Left forelimb (tissue), 1 donor: ENCODE measurements around the gene PRKD1.

Experiments used
- DNase-seq: peaks from one replicate; pipeline ENCODE4 v3.0.0-alpha.2; 2018; ENCODE audit warnings: low spot score

Gene PRKD1

DNA sequence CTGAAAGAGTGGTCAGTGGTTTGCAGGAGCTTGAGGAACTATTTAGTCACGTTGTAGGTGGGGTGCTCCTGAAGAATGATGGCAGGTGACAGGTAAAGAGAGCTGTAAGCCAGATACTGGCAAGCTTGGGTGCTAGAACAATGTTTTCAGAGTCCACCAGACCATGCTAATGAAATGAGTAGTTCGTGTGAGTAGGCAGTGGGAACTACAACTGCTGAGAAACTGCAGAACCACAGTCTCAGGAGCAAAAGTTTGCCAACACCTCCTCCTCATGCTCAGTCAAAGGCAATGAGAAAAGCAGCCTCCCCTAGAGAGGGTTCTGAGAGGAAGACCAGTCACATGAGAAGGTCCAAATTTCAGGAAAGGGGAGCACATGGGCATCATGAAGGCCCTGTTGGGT is 91.3 kb downstream of the PRKD1 start:
- no peak for DNase-seq

DNA sequence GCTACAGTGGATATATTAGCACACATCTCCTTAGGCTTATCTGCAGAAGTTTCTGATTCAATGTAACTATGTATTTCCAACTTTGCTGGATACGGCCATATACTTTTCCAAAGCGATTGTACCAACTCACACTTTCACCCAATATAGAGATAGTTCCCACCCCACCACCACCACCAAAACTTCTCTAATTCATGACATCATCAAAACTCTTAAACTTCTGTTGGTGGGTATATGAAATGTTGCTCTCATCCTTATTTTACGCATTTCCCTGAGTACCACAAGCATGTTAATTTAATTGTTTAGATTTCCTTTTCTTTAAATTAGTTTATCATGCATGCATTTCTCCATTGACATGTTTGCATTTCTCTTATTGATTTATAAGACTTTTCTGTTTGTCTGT is 95.6 kb downstream of the PRKD1 start:
- no peak for DNase-seq

DNA sequence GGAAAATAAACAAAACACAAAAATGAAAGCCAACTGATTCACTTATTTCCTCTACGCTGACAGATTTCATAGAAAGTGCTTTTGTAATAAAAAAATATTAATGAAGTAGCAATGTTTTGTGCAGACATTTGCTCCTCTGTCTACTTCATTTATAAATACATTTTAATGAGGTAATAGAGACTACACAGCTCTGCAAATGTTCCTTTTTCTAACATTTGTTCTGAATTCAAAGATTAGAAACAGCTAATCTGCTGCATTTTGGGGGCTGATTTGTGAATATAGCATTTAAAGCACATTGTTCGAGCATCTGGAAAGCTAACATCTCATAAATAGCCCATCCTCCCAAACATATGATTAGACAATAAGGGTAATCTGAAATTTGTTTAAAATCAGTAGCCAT is 97.8 kb downstream of the PRKD1 start:
- no peak for DNase-seq

DNA sequence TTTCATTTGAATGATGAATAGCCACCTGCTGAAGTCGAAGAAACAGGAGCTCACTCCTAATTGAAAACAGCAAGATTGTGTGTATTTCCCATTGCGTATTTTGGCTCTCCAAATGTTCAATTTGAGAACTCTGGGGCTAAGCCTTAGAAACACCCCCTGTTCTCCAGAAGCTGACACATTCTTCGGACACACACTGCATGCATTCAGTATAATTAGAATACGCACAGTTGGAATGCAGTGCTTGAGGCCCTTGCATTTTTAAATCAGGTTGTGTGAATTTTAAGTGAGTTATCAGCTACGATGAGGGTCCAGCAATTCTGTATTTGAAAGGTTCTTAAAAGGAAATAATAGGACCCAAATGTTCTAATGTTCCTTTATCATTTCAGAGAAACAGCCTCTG is 103.8 kb downstream of the PRKD1 start:
- DNase-seq = no peak

DNA sequence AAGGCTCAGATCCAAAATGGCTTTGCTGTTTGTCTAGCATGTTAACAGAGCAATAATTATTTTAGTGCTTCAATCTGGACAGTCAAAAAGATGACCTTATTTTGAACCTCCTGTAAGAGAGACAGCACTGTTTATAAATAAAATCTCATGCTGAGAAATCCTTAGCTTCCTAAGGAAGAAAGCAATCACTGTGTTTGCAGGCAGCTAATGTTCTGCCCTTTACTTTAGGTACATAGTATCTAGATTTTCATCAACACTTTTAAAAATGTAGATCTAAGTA is 105.3 kb downstream of the PRKD1 start:
- no peak for DNase-seq

DNA sequence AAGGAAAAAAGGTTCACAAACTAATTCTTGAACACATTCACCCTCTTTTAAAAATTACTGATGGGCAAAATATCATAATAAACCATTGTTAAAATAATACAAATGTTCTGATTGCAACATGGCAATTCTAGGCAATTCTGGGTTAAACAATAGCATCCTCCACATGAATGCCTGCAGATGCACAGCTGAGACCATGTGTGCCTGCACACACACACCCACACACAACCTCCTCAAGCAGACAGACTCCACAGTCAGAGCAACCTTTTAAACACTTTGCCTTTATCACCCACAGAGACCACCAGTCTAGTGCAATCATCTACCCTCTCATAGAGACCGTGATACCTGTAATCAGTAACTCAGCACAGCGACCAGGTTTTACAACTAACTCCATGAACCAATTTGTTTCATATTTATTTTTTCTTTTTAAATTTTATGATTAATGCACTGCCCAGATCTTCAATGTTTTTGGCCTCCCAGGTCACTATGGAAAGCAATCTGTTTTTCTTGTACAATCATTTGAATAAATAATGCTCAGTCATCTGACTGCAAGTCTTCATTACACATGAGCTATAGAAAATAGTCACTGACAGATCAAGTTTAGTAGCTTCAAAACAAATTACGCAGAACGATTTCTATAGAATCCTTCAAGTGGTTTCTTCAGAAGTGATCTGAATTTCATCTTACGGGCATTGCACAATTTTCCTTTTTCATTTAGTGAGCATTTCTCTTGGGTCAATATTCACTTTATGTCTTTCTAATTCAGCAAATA is 105.8 kb downstream of the PRKD1 start:
- no peak for DNase-seq

DNA sequence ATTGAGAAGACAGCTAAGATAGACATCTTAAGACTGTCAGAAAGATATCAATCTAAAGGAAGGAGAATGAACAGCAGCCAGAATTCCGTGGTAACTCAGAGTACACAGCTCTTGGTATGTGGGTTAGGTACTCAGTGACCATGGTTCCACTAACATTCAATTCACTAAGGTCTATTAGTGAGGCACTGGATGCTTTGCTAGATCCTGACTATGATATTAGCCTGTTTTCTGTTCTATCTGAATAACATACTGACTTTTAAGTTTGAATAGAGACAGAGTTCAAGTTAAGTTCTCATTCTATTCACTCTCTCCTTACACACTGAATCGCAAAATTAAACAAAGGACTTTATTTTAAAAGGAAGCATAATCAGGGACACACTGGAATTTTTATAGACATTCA is 106.4 kb downstream of the PRKD1 start:
- DNase-seq = no peak

DNA sequence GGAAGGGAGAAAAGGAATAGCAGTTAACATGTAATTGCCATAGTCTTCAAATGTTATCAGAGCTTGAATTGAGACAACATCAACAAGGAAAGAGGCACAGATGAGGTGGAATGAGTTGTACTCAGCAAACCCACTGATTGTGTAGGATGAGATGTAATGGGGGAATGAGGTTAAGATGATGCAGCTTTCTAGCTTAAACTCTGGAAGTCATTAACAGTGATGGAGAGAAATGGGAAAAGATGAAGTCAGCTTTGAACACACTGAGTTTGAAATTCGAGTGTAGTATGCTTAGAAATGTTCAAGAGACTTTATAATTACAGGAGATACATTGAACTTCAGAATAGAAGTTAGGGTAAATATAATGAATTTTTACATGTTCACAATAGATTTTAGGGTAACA is 106.9 kb downstream of the PRKD1 start:
- no peak for DNase-seq

DNA sequence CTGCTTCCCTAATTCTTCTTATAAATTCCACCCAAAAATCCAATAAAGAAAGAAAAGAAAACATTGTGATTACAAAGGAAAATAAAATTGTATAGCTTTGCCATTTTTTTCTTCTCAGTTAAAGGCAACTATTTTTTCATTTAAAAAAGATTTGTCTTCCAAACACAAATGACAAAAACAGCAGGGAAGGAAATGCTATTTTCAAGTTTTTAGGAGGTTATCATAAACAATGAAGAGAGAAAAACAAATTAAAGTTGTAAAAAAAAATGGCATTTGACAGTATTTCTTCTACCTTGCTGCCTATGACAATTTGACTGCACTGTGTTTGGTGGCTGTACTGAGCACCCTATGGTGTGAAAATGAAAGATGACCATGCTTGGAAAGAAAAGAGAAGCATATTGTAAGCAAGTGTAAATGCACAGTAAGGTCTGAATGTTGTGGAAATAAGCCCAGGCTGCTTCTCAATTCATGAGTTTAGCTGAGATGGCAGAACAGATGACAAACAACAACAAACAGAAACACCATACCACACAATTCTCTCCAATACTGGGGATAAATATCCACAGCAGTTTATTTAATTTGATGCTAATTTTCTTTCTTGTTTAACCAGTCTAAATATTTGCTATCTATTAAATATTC is 109.8 kb downstream of the PRKD1 start:
- DNase-seq = no peak

DNA sequence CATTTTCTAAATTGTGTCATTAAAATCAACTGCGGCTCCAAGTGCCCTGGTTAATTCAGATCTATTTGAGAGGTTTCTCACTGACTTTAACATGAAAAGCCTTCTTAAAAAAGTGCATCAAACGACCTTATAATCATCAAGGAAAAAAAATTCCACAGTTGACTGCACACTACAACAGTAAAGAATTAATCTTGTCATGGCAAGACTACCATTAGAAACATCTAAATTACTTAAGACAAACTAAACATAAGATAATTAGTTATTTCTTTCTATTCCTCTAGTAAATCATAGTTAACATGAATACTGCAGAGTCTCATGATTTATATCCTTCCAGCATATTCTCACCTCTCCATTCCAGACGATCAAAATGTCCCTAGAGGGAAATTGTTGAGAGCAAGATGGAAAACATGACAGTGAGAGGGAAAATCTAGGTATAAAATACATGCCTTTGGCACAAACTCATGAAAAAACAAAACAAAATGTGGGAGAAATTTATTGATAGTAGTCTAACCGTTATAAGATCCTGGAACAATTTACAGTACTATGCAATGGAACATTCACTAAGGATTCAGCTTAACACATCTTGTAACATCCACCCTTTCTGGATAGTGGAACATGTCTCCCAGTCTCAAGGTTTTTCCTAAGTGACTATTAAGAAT is 112.5 kb downstream of the PRKD1 start:
- DNase-seq = no peak

DNA sequence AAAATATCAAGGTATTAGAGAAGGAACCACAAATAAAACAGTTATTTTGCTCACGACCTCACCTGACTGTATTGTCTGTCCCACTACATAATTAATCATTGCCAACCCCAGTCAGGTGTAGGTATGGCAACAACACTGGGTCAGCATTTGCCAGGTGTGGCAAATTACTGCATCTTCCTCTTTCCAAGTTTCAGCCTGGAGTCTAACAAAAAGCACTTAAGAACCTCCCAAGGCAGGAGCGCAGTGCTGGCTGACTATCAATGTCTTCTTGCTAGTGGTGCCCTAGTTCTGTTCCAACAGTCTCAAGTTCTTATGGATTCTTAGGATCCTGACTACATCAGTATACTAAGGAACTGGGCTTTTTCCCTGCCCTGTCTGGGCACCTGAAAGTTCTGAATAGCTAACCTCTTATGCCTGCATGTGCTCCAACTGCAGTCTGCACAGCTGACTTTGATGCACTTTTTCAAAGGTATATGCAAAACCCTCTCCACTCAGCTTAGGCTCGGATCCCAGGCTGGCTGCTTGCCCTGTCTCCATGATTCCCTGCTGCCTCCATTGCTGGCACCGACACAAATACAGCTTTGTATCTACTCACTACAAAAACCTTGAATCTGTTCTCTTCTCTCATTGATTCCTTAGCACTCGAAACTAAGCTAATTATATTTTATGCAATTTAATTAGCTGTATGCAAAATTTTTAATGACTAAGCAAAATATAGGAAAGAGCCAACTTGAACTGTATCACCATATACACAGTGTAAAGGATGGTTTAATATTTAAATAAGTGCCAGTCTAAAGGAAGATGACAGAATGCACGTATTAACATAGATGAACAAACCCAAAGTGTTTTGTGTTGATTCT is 113.3 kb downstream of the PRKD1 start:
- DNase-seq = peak; percentile 76

DNA sequence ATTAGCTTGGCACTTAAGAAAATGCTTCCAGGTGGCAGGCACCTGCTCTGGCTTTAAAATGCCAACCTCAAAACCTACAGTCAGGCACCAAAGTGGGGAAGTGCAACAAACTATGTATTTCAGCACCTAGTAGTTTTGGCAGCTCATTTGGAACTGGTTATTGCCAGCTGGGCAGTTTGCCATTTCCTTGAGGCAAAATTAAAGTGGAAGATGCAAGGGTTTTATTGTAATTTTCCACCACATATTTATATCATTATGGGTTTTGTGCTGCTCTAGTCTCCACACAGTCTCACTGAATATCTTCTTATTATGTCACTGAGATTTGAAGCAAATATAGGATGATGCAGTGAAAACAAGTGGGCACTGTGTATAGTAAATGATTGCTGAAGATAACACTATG is 117.0 kb downstream of the PRKD1 start:
- no peak for DNase-seq

DNA sequence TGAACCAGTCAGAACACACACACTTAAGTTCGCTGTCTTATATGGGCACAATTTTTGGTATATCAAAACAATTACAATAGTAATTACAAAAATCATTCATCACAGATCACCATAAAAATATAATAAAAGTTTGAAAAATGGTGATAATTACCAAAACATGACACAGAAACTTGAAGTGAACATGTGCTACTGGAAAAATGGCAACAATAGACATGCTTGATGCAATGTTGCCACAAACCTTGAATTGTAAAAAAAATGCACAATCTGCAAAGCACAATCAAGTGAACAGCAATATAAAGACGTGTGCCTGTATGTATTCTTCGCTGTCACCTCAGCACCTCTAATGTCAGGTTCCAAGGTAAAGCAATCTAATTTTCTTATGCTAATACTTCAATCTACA is 117.6 kb downstream of the PRKD1 start:
- DNase-seq = no peak

DNA sequence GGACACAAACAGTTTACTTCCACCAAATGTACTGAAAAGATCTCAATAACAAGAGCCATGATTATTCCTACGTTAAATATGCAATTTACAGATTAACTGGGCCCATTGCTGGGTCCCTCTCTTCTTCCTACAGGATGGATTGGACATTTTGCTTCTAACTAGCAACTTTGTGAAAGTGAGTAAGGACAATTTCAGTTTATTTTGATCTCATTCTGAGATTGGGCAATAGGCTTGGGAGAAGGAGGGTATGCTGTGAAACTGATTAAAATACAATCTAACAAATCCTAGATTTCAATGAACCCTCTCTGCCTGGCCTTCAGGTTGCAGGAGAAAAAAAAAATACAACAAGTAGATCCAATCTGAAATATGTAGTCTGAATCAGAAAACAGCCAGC is 121.5 kb downstream of the PRKD1 start:
- DNase-seq = no peak

DNA sequence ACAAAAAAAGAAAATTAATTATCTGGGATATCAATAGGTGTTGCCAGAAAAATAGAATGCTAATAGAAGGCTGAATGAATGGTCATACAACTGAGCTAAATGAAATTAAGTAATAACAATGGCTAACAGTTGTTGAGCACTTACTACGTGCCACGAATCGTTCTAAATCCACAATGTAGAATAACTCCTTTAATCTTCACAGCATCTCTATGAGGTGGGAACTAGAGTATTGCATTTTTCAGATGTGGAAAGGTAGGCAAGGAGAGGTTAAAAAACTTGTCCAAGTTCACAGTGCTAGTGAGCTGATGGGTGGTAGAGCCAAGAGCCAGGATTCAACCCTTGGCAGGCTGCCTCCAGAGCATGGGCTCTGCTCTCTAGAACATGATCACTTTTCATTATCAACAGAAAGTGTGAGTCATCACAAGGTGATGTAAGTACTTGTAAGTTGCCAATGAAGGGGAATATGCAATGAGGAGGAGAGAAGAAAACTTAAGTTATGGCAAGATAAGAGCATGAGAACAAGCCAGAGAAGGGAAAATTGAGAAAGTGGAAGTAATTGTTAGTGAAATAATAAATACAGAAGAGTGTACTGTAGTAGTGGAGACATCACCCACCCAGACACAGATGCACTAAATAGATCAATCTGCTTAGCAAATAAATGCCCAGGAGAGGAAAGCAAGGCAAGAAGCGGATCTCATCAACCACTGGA is 122.1 kb downstream of the PRKD1 start:
- no peak for DNase-seq

DNA sequence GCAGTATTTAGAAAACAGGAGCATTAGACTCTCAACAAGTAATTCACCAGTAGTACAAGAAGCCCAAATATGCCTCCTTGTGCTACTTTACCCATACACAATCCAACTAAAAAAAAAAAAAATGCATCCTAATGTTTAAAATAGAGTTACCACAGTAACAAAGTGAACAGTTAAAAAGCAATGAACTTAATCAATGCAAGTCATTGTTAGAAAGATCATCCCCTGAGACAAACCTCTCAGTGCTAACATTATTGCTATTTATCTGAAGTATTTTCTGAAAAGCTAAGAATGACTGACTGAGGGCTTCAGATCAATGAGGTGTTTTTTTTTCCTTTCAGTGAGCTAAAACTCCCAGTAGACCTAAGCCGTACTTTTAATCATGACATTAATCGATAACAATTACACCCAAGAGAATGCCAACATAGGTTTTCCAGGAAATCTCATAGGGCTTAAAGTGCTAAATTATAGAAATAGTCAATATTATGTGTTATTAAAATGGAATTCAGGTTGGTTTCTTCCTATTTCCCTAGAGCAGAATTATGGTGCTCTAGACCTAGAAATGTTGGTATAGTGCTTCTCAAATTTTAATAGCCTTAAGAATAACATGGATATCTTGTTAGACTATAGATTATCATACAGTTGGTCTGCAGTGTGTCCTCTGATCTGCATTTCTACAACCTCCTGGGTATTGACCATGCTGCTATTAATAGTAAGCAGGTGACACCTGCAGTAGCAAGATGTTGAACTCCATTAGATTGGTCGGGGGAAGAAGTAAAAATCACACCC is 123.0 kb downstream of the PRKD1 start:
- DNase-seq = no peak

DNA sequence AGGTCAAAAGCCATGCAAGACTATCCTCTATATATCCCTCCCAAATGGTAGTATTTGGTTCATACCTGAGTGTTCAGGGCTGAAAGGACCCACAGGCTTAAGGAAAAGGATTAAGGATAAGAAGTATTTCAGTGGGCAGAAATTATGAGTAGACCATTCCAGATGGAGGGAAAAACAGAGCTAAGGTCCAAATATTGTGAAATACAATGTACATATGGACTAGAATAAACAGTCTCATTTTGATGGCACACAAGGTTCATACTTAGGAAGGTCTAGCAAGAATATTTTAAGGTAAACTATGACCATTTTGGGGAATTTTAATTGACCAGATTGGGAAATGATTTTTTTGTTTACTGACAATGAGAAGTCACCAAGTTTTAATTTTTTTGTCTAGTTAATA is 124.6 kb downstream of the PRKD1 start:
- no peak for DNase-seq

DNA sequence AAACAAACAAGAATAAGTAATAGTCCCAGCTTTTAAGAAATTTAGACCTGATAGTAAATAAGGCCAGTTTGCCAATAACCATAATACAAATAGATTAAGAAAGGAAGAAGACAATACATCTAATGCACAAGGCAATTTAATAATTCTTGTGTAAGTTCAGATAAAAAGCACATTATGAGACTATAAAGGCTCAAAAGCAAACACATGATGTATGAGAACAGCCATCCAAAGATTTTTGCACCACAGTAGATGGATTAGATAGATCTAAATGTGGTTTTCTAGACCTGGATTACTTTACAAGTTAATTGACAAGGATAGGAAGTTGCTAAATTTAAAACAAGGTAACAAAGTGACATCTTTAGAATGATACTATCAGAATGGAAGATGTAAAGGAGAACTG is 125.4 kb downstream of the PRKD1 start:
- no peak for DNase-seq

DNA sequence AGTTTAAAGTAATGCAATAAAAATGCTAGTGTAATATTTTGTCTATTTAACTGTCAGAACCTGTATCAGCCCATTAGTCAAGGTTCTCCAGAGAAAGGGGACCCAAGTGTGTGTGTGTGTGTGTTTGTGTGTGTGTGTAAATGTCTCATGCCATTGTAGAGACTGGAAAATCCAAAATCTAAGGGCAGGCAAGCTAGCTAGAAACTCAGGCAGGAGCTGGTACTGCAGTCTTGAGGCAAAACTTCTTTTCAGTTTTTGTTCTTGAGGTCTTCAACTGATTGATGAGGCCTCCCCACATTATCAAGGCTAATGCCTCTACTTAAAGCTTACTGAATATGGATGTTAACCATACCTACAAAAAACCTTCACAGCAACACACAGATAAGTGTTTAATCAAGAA is 126.7 kb downstream of the PRKD1 start:
- DNase-seq = no peak

DNA sequence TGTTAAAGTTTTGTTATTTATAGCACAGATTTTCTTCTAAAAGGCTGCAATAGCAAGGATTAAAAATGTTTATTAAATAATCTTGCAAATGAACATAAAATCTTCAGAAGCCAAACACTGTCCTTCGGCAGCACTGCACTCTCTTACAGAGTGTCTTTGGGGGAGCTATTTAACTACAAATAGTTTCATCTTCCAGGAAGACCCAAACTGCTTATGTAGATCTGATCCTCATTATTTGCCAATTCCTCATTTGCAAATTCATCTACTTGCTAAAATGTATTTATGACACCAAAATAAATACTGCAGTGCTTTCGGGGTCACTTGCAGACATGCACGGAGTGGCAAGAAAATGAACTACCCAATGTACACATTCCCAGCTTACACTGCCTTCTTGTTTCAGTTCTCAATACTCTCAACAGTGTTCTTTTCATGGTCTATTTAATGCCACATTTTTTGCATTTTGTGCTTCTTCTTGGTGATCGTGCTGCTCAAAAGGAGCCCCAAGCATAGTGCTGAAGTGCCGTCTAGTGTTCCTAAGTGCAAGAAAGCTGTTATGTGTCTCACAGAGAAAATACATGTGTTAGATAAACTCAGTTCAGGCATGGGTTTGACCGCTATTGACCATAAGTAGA is 128.1 kb downstream of the PRKD1 start:
- no peak for DNase-seq

DNA sequence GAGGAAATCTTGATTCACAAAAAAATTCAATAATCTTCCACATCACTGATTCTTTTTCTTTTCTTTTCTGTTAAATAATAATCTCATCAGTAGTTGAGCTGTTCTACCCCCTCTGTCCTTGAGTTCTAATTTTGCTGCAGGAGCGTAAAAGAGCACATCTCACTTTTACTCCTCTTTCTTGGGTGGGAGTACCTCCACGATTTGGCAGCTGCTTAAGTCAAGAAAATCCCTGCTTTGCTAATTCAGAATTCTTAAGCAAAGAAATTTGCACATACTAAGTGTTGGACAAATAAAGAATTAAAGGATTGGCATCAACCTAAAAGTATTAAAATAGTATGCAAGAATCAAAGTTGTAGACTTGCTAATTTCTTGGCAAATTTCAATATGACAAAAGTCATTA is 128.8 kb downstream of the PRKD1 start:
- no peak for DNase-seq
